Measurements from ENCODE around the gene GTF2E1. TPM values are rescaled to one million over a fixed set of nuclear protein-coding genes. Genes with fewer than 3 reads are reported as not detected.

GTF2E1 gene
- total and polyA plus RNA-seq, 10 of the 15 experiments (the other 5 are each of a cell fraction or from before 2014, with no cell fraction given): 9.2 to 24.9 (median 16.2) TPM

GRCh38 chr3:120742198-120742848, at the start of gene GTF2E1, which contains the start of gene RABL3 (continued):
- TF ChIP-seq E2F8 (IDR thresholded peaks at IDR 0.05; ENCODE audit: low read depth, partially characterized antibody) (no peak), POLR2AphosphoS5 (IDR thresholded peaks at IDR 0.05; ENCODE audit: low read length) (peak; percentile 94), CBFB (IDR thresholded peaks at IDR 0.05; ENCODE audit: low read depth) (peak; percentile 50; the same call in 1 of the 2 replicates), PAX5 (IDR thresholded peaks at IDR 0.05; ENCODE audit: borderline replicate concordance, low read depth, low read length) (peak; percentile 51; the same call in 1 of the 2 replicates), RELB (IDR thresholded peaks at IDR 0.05; ENCODE audit: low read depth) (peak; percentile 94), MXI1 (IDR thresholded peaks at IDR 0.05; ENCODE audit: low read depth, low read length) (peak; percentile 81), CEBPZ (IDR thresholded peaks at IDR 0.05; ENCODE audit: low read depth, low read length) (no peak), NR2C1 (IDR thresholded peaks at IDR 0.05) (peak; percentile 65), RUNX3 (IDR thresholded peaks at IDR 0.05; ENCODE audit: low read length) (no peak; the same call in 1 of the 2 replicates), CREB1 (IDR thresholded peaks at IDR 0.05; ENCODE audit: low read depth) (peak; percentile 97), TCF12 (IDR thresholded peaks at IDR 0.05; ENCODE audit: low read depth, low read length) (no peak; the same call in 1 of the 2 replicates), SPI1 (IDR thresholded peaks at IDR 0.05; ENCODE audit: borderline replicate concordance, insufficient read depth, low read depth, low read length) (0 out of 2 replicates have a peak, but pooled peaks have one; percentile 3), ZNF274 (IDR thresholded peaks at IDR 0.05; ENCODE audit: insufficient read depth, insufficient read length) (no peak), RAD21 (IDR thresholded peaks at IDR 0.05; ENCODE audit: insufficient read depth, low read depth, low read length) (no peak), NRF1 (conservative IDR thresholded peaks at IDR 0.05; ENCODE audit: low read depth, low read length) (no peak), RBBP5 (conservative IDR thresholded peaks at IDR 0.05) (no peak), CHD1 (IDR thresholded peaks at IDR 0.05; ENCODE audit: low read depth, low read length) (no peak), POLR2A (IDR thresholded peaks at IDR 0.05; ENCODE audit: low read depth, low read length) (peak; percentile 91), WRNIP1 (IDR thresholded peaks at IDR 0.05; ENCODE audit: borderline replicate concordance, low read depth, low read length) (no peak), RAD51 (IDR thresholded peaks at IDR 0.05) (no peak), MAX (IDR thresholded peaks at IDR 0.05; ENCODE audit: low read depth, low read length) (0 out of 2 replicates have a peak, but pooled peaks have one; percentile 3), HDGF (IDR thresholded peaks at IDR 0.05) (peak; percentile 86; the same call in 1 of the 2 replicates), RB1 (IDR thresholded peaks at IDR 0.05; ENCODE audit: borderline replicate concordance) (no peak), HCFC1 (IDR thresholded peaks at IDR 0.05; ENCODE audit: low read length) (peak; percentile 85), POU2F2 (IDR thresholded peaks at IDR 0.05; ENCODE audit: borderline replicate concordance, low read depth, low read length) (no peak)
